Measurements from ENCODE around the gene GNPAT.

The GNPAT gene

DNA sequence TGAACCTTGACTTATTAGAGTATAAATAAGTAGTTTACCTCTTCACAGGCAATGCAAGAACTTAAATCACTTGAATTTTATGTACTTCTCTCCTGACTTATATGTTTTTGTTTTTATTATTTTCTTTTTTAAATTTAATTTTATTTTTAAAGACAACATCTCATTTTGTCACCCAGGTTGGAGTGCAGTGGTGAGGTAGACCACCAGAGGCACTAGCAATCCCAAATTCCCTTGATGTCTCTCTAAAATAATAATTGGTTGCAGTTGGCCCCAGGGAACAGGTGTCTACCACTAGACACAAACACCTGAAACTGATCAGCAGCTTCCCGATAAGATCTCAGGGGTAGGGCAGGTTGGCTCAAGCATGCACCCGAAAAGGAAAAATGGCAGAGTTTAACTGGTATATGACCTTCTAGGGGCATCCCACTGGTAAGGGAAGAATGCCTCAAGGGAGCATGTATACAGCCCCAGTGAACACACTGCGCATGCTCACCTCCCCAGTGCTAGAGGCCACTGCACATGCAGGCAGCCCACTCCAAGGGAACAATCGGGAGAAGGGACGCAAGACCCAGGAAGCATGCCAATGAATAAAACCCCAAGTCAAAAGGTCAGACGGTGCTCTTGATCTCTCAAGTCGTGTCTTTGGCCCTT is 82.0 kb downstream of the GNPAT start:
- FAIRE-seq = no peak

GRCh38 chr1:231324660-231325059 is 83.6 kb downstream of the GNPAT start:
- FAIRE-seq = no peak

GRCh38 chr1:231326248-231326647 is 85.2 kb downstream of the GNPAT start:
- FAIRE-seq = no peak

All from TTC549 (cell line).